Measurements from ENCODE around the gene TMEM52. TPM values are rescaled to one million over a fixed set of nuclear protein-coding genes. Genes with fewer than 3 reads are reported as not detected.

The TMEM52 gene
- total and polyA plus RNA-seq, 2 of the 13 experiments (the other 11 are each of a cell fraction or from before 2014, with no cell fraction given), result 13.2 to 18.7 TPM

DNA sequence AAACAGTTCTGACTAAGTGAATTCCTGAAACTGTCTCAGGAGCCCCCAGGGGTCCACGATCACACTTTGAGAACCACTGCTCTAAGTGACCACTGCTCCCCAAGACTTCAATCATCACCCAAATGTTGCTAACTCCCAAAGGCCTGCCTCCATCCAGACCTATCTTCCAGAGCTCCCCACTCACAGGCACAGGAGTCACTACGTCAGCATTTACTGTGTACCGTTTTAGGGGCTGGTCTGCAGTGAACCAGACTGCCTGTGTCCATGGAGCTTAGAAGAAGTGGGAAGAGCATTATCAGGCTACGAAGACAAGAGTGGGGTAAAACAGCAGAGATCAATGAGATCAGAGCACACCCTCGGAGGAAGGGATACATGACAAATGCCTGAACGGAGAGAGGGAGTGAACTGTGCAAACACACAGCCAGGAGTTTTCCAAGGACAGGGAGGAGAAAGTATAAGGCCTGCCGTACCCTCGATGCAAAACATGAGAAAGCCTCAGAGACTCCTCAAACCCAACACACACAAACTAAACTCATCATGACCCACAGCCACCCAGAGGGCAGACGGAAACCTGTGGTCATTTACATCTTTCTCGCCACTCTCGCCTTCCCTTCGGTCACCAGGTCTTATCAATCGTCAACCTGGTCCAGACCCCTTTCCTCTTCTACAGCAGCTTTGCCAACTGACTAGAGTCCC lies 38.3 kb downstream of the TMEM52 start (continued):
- peak; percentile 52 to 57; a peak in 2 of 4 replicates for TF ChIP-seq MAFK (conservative IDR thresholded peaks at IDR 0.05 in 1 of 2, IDR thresholded peaks at IDR 0.05 in 1 of 2; ENCODE audit: low read length in 2 of 2)
- TF ChIP-seq PHF8 (CRISPR knock-in tag; IDR thresholded peaks at IDR 0.05), result no peak
- 0 out of 2 replicates have a peak, but pooled peaks have one; percentile 13 for TF ChIP-seq SAP130 (CRISPR knock-in tag; IDR thresholded peaks at IDR 0.05; ENCODE audit: low read depth)
- peak; percentile 35 for TF ChIP-seq TEAD3 (CRISPR knock-in tag; optimal IDR thresholded peaks at IDR 0.05; ENCODE audit: borderline replicate concordance)

DNA sequence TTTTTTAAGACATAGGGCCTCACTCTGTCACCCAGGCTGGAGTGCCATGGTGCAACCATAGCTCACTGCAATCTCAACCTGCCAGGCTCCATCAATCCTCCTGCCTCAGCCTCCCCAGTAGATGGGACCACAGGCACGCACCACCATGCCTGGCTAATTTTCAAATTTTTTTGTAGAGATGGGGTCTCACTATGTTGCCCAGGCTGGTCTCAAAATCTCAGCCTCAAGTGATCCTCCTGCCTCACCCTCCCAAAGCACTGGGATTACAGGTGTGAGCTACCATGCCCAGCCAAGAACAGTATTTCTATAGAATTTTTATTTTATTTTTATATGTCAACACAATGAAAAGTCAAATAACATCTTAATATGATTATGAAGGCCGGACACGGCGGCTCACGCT lies 39.1 kb downstream of the TMEM52 start:
- 97% methylated on average over 5 of the region's 5 CpGs for WGBS (ENCODE audit: low lambda C conversion rate)
- BruUV-seq (replicated peaks), result no TSS peak
- no peak for FAIRE-seq
- ChIA-PET POLR2A (no interaction called here), CTCF (ENCODE audit: low intra/inter-chr PET ratio, low total read pairs) (no interaction called here)
- in situ Hi-C loops (cut with HindIII; ENCODE audit: extremely low pct_ligation_motif_present, low pct_unique_long_range_greater_than_20kb) (no loop called here), intact Hi-C loops (cut with micrococcal nuclease; ENCODE audit: unreplicated experiment) (no loop called here)
- Histone ChIP-seq H2AFZ (ENCODE audit: low read length) (no peak overlapping the region), H4K20me1 (ENCODE audit: insufficient read depth, low read length) (peaks cover 86% of the 10 kb centered on the region), H3K9me3 (ENCODE audit: low read length) (no peaks in the 10 kb centered on the region), H3K27me3 (ENCODE audit: control insufficient read depth in 1 of 2, insufficient read depth in 2 of 2, low read length in 2 of 2) (no peaks in the 10 kb centered on the region), H3K4me3 (replicated peaks in 1 of 3; ENCODE audit: insufficient read depth in 1 of 3, low read depth in 2 of 3, low read length in 3 of 3) (no peak overlapping the region), H3K27ac (ENCODE audit: extremely low read length, insufficient read depth, low read length) (no peak overlapping the region), H3K4me2 (ENCODE audit: low read depth, low read length) (no peak overlapping the region), H3K4me1 (ENCODE audit: insufficient read depth, low read length) (peaks cover 60% of the 10 kb centered on the region), H3K79me2 (ENCODE audit: insufficient read depth, low read length) (peaks cover 88% of the 10 kb centered on the region), H3K9ac (ENCODE audit: insufficient read depth, low read depth, low read length) (no peak overlapping the region), H3K36me3 (replicated peaks in 1 of 2; ENCODE audit: control insufficient read depth in 1 of 2, insufficient read depth in 2 of 2, low read length in 2 of 2) (peaks cover 13 to 25% of the 10 kb centered on the region in 2 experiments)
- no peak for DNase-seq (ENCODE audit: low spot score)
- no peak for ATAC-seq
- no peak for TF ChIP-seq AKAP8 (CRISPR knock-in tag; IDR thresholded peaks at IDR 0.05)
- no peak for TF ChIP-seq ZFY (CRISPR knock-in tag; IDR thresholded peaks at IDR 0.05)
- no peak for TF ChIP-seq ZNF670 (CRISPR knock-in tag; IDR thresholded peaks at IDR 0.05; ENCODE audit: borderline replicate concordance)
- no peak for TF ChIP-seq ARID3A (IDR thresholded peaks at IDR 0.05; ENCODE audit: low read depth, low read length)
- no peak for TF ChIP-seq ZC3H4 (CRISPR knock-in tag; IDR thresholded peaks at IDR 0.05; ENCODE audit: borderline replicate concordance)
- no peak for TF ChIP-seq ZNF512 (CRISPR knock-in tag; IDR thresholded peaks at IDR 0.05)
- TF ChIP-seq KDM6A (CRISPR knock-in tag; IDR thresholded peaks at IDR 0.05; ENCODE audit: low read depth), result no peak
- TF ChIP-seq, protein P1, sequence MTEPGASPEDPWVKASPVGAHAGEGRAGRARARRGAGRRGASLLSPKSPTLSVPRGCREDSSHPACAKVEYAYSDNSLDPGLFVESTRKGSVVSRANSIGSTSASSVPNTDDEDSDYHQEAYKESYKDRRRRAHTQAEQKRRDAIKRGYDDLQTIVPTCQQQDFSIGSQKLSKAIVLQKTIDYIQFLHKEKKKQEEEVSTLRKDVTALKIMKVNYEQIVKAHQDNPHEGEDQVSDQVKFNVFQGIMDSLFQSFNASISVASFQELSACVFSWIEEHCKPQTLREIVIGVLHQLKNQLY (CRISPR knock-in tag; IDR thresholded peaks at IDR 0.05), result no peak
- TF ChIP-seq HOMEZ (CRISPR knock-in tag; IDR thresholded peaks at IDR 0.05; ENCODE audit: low read depth), result no peak
- no peak for TF ChIP-seq ZSCAN20 (CRISPR knock-in tag; IDR thresholded peaks at IDR 0.05; ENCODE audit: borderline replicate concordance)
- no peak for TF ChIP-seq ZNF431 (CRISPR knock-in tag; IDR thresholded peaks at IDR 0.05; ENCODE audit: borderline replicate concordance, low read depth)
- TF ChIP-seq WIZ (CRISPR knock-in tag; IDR thresholded peaks at IDR 0.05), result no peak
